Measurements from ENCODE around the gene IGF2.

The IGF2 gene

GRCh38 chr11:2139123-2139521 lies at the start of gene IGF2:
IGF2 (minus strand) TSS chr11:2139389; CDS start chr11:2135523, 3,866 bp downstream.
- H3K4me3 ChIP-seq (ENCODE audit: control insufficient read depth, low read depth, low read length), result peak within 1 kb of the TSS; percentile 16
- no peak for DNase-seq (ENCODE audit: low read depth)
- no peak for TF ChIP-seq CTCF (IDR thresholded peaks at IDR 0.05; ENCODE audit: control insufficient read depth, insufficient read depth, low read depth, low read length, missing control alignments)

- no peak overlapping the region for H3K4me3 ChIP-seq (ENCODE audit: control insufficient read depth, low read depth, low read length)
- DNase-seq (ENCODE audit: low read depth), result no peak
- no peak for TF ChIP-seq CTCF (IDR thresholded peaks at IDR 0.05; ENCODE audit: control insufficient read depth, insufficient read depth, low read depth, low read length, missing control alignments)
Measured at GRCh38 chr11:2188745-2189144, 49.6 kb upstream of the IGF2 start.

- no peak for TF ChIP-seq CTCF (IDR thresholded peaks at IDR 0.05; ENCODE audit: control insufficient read depth, insufficient read depth, low read depth, low read length, missing control alignments)
- no peak overlapping the region for H3K4me3 ChIP-seq (ENCODE audit: control insufficient read depth, low read depth, low read length)
- no peak for DNase-seq (ENCODE audit: low read depth)
Measured at GRCh38 chr11:2187280-2187707, 48.1 kb upstream of the IGF2 start.

GRCh38 chr11:2186669-2187279 lies 47.6 kb upstream of the IGF2 start:
- no peak for DNase-seq (ENCODE audit: low read depth)
- peak; percentile 40 for TF ChIP-seq CTCF (IDR thresholded peaks at IDR 0.05; ENCODE audit: control insufficient read depth, insufficient read depth, low read depth, low read length, missing control alignments)

GRCh38 chr11:2185324-2186085 lies 46.3 kb upstream of the IGF2 start:
- H3K4me3 ChIP-seq (ENCODE audit: control insufficient read depth, low read depth, low read length), result no peak overlapping the region
- TF ChIP-seq CTCF (IDR thresholded peaks at IDR 0.05; ENCODE audit: control insufficient read depth, insufficient read depth, low read depth, low read length, missing control alignments), result no peak
- no peak for DNase-seq (ENCODE audit: low read depth)

More at GRCh38 chr11:2186669-2187279, 47.6 kb upstream of the IGF2 start:
- no peak overlapping the region for H3K4me3 ChIP-seq (ENCODE audit: control insufficient read depth, low read depth, low read length)

GRCh38 chr11:2182692-2183474 lies 43.7 kb upstream of the IGF2 start:
- no peak overlapping the region for H3K4me3 ChIP-seq (ENCODE audit: control insufficient read depth, low read depth, low read length)
- TF ChIP-seq CTCF (IDR thresholded peaks at IDR 0.05; ENCODE audit: control insufficient read depth, insufficient read depth, low read depth, low read length, missing control alignments), result no peak
- DNase-seq (ENCODE audit: low read depth), result no peak

Measured in AG09309 (cell line).